ENCODE data around the gene CNTD1.

DNA sequence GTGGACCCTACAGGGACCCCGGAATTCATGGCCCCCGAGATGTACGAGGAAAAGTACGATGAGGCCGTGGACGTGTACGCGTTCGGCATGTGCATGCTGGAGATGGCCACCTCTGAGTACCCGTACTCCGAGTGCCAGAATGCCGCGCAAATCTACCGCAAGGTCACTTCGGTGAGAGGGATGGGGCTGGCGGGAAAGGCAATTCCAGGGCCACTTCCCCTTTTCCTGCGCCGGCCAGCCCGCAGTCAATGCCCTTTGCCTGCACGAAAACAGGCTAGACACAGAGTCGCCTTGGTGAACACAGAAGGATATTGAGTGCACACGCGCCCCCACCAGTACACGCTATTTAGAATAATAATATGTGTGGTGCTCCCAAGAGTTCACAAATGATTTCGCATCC is 14.3 kb upstream of the CNTD1 start:
- TF ChIP-seq, protein P1, sequence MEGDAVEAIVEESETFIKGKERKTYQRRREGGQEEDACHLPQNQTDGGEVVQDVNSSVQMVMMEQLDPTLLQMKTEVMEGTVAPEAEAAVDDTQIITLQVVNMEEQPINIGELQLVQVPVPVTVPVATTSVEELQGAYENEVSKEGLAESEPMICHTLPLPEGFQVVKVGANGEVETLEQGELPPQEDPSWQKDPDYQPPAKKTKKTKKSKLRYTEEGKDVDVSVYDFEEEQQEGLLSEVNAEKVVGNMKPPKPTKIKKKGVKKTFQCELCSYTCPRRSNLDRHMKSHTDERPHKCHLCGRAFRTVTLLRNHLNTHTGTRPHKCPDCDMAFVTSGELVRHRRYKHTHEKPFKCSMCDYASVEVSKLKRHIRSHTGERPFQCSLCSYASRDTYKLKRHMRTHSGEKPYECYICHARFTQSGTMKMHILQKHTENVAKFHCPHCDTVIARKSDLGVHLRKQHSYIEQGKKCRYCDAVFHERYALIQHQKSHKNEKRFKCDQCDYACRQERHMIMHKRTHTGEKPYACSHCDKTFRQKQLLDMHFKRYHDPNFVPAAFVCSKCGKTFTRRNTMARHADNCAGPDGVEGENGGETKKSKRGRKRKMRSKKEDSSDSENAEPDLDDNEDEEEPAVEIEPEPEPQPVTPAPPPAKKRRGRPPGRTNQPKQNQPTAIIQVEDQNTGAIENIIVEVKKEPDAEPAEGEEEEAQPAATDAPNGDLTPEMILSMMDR (IDR thresholded peaks at IDR 0.05): no peak
- TF ChIP-seq TEAD4 (CRISPR knock-in tag; IDR thresholded peaks at IDR 0.05): no peak
- TF ChIP-seq ESRRA (CRISPR knock-in tag; IDR thresholded peaks at IDR 0.05; ENCODE audit: borderline replicate concordance): no peak
- no peak for TF ChIP-seq JUN (CRISPR knock-in tag; IDR thresholded peaks at IDR 0.05)
- TF ChIP-seq, protein P2, sequence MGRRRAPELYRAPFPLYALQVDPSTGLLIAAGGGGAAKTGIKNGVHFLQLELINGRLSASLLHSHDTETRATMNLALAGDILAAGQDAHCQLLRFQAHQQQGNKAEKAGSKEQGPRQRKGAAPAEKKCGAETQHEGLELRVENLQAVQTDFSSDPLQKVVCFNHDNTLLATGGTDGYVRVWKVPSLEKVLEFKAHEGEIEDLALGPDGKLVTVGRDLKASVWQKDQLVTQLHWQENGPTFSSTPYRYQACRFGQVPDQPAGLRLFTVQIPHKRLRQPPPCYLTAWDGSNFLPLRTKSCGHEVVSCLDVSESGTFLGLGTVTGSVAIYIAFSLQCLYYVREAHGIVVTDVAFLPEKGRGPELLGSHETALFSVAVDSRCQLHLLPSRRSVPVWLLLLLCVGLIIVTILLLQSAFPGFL (CRISPR knock-in tag; IDR thresholded peaks at IDR 0.05; ENCODE audit: borderline replicate concordance): no peak

Measured in WTC11 (cell line).